NCI-H510A treated with DMSO at 0.1 percent for 48 hours (cell line): ENCODE measurements around the gene SIX6.

Source experiments
- DNase-seq: peaks from one replicate; lab custom pipeline; 2025; lab: John Stamatoyannopoulos, UW

The SIX6 gene

GRCh38 chr14:60514378-60514740 lies 5.4 kb downstream of the SIX6 start:
- DNase-seq, result peak; percentile 54

DNA sequence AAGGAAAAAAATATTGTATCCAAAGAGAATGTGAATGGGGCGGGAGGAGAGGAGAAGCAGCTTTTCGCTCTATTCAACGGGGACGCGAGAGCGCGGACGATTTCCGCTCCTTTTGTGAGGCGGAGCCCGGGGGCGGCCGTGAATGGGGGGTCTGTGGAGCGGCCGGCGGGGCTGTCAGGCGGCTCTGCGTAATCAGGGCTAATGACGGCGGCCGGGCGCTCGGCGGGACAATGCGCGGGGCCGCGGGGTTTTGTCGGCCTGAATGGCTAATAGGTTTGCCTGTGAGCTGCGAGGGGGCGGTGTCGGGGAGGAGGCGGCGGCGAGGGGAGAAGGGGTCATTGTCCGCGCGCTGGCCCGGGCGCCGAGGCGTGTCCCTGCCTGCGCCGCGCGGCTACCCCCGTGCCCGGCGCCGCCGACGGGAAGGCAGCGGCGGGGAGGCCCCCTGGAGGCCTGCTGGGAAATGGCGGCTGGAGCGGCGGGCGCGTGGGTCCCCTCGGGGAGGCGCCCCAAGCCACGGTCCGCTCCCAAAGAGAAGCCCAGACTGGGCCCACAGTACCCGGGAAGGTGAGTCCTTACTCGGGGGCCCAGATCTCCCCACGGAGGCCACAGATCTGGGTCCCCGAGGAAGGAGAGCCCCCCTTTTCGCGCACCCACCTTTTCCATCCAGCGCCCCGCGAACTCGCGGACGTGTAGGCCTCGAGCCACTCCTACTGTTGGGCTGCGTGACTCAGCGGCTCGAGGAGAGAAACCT lies 6.0 kb downstream of the SIX6 start:
- DNase-seq, result peak; percentile 54

DNA sequence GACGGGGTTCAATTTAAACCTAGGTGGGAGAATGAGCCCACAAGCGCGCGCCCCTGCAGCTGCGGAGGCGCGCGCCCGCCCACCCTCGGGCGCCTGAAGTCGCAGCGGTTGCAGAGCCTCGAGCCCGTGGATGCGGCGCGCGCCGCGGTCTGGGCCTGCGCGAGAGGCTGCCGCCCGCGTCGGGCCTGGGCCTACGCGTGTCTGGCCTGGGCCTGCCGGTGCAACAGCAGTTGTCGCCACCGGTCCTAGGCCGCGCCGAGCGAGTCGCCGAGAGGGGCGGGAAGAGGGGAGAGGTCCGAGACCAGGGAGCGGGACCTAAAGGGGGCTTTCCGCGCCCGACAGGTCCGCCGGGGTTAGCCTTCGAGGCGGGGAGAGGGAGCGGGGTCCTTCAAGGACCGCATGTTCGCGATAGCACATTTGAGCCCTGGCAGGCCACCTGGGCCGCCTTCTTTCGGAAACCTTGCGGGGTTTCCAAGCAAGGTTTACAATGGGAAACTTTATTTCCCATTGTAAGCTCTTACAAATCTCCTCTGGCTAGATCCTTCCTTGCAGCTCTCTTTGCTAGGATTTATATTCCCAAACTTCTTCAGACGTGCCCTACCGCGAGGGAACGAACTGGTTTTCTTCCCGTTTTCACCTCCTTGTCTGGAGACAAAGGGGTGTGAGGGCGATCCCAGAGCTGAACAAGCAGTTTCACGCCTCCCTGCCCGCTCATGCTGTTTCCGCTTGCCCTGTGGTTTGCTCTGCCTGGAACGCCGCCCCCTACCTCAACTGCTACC lies 6.8 kb downstream of the SIX6 start:
- DNase-seq, result no peak

- DNase-seq, result no peak
These were observed 23.5 kb downstream of the SIX6 start for GRCh38 chr14:60532442-60532841.

- no peak for DNase-seq
These were observed 28.7 kb downstream of the SIX6 start for GRCh38 chr14:60537663-60538062.

- no peak for DNase-seq
These were observed 35.7 kb downstream of the SIX6 start for GRCh38 chr14:60544659-60545058.

DNA sequence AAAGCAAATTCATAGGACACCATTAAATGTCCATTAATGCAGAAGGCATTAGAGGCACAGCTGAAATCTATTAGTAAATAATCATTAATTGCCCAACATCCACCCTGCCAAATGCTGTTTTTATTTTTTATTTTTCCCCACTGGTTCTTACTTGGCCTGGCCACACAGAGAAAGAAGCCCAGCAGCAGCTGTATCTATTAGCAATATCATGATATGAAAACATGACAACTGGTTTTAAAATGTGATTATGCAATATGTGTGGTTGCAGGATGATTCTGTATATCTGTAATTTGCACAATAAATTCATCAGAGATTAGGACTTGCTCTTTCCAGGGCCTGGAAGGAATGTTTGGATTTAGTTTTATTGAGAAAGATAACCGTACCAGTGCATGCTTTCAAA lies 44.9 kb downstream of the SIX6 start:
- DNase-seq, result no peak

GRCh38 chr14:60561845-60562746 lies 53.1 kb downstream of the SIX6 start:
- DNase-seq, result peak; percentile 69
